HUDEP-2 (cell line): ENCODE data around the gene SND1.

Experiments
- DNase-seq, 76 experiments: peaks; one replicate each; lab custom pipeline; 2025; ENCODE audit not compliant: unreplicated experiment in 76 of 76; lab: John Stamatoyannopoulos, UW

Gene SND1

GRCh38 chr7:127920787-127921438, 268.9 kb downstream of the SND1 start:
- DNase-seq: no peak

- no peak for DNase-seq
Measured at GRCh38 chr7:127922656-127923055, 270.7 kb downstream of the SND1 start.

- DNase-seq: no peak
Measured at GRCh38 chr7:127924874-127925273, 272.9 kb downstream of the SND1 start.

- DNase-seq: no peak
Measured at GRCh38 chr7:127927348-127927696, 275.3 kb downstream of the SND1 start.

GRCh38 chr7:127928222-127928621, 276.2 kb downstream of the SND1 start:
- DNase-seq: no peak

- DNase-seq: no peak
Measured at GRCh38 chr7:127928852-127929251, 276.9 kb downstream of the SND1 start.

- DNase-seq: no peak
Measured at GRCh38 chr7:127930341-127931328, 278.6 kb downstream of the SND1 start.

GRCh38 chr7:127932076-127932475, 280.1 kb downstream of the SND1 start:
- no peak for DNase-seq

- no peak for DNase-seq
Measured at GRCh38 chr7:127932496-127932895, 280.5 kb downstream of the SND1 start.

GRCh38 chr7:127933146-127933545, 281.2 kb downstream of the SND1 start:
- DNase-seq: no peak

- DNase-seq: no peak
Measured at GRCh38 chr7:127934711-127935110, 282.7 kb downstream of the SND1 start.

GRCh38 chr7:127935847-127936376, 283.9 kb downstream of the SND1 start:
- no peak for DNase-seq

- DNase-seq: no peak
Measured at GRCh38 chr7:127937066-127937680, 285.2 kb downstream of the SND1 start.

GRCh38 chr7:127938588-127938987, 286.6 kb downstream of the SND1 start:
- DNase-seq: peak in 2 of 76 experiments; percentile 2 to 7

- DNase-seq: no peak
Measured at GRCh38 chr7:127940381-127941160, 288.6 kb downstream of the SND1 start.

GRCh38 chr7:127941476-127942210, 289.6 kb downstream of the SND1 start:
- no peak for DNase-seq

GRCh38 chr7:127943541-127944521, 291.8 kb downstream of the SND1 start:
- DNase-seq: no peak

GRCh38 chr7:127946111-127946510, 294.1 kb downstream of the SND1 start:
- DNase-seq: no peak

GRCh38 chr7:127946847-127947246, 294.9 kb downstream of the SND1 start:
- no peak for DNase-seq
